Kidney capillary endothelial cell (primary cell): ENCODE measurements around the gene FIZ1.
A peak's percentile ranks its signal among the peaks of the same experiment; 100 is the strongest.
"Not testable (repeated sequence)": the region's sequence is repeated elsewhere in the genome, so short reads cannot be mapped to it uniquely, and the experiment has no call there.

ENCODE experiments used
- DNase-seq: peaks from one replicate; pipeline ENCODE4 v3.0.0-alpha.2; 2018; ENCODE audit warnings: low spot score

Gene FIZ1

GRCh38 chr19:55569477-55569876 lies 29.8 kb downstream of the FIZ1 start:
- not testable (repeated sequence) for DNase-seq

GRCh38 chr19:55567708-55568328 lies 31.5 kb downstream of the FIZ1 start:
- no peak for DNase-seq

- no peak for DNase-seq
Observed at GRCh38 chr19:55566823-55567222, 32.5 kb downstream of the FIZ1 start.

GRCh38 chr19:55563261-55563690 lies 36.0 kb downstream of the FIZ1 start:
- no peak for DNase-seq

GRCh38 chr19:55559684-55560083 lies 39.6 kb downstream of the FIZ1 start:
- no peak for DNase-seq

- DNase-seq: no peak
Observed at GRCh38 chr19:55554741-55555152, 44.6 kb downstream of the FIZ1 start.

- DNase-seq: no peak
Observed at GRCh38 chr19:55554302-55554701, 45.0 kb downstream of the FIZ1 start.

- no peak for DNase-seq
Observed at GRCh38 chr19:55553217-55554182, 45.8 kb downstream of the FIZ1 start.

- DNase-seq: no peak
Observed at GRCh38 chr19:55552620-55553019, 46.7 kb downstream of the FIZ1 start.

- DNase-seq: no peak
Observed at GRCh38 chr19:55552206-55552605, 47.1 kb downstream of the FIZ1 start.

- peak; percentile 48 for DNase-seq
Observed at GRCh38 chr19:55550321-55550650, 49.0 kb downstream of the FIZ1 start.

GRCh38 chr19:55549500-55550320 lies 49.6 kb downstream of the FIZ1 start:
- DNase-seq: peak; percentile 75

GRCh38 chr19:55546822-55547614 lies 52.3 kb downstream of the FIZ1 start:
- peak; percentile 67 for DNase-seq

- no peak for DNase-seq
Observed at GRCh38 chr19:55546011-55546410, 53.3 kb downstream of the FIZ1 start.

- no peak for DNase-seq
Observed at GRCh38 chr19:55545443-55545842, 53.9 kb downstream of the FIZ1 start, which contains the start of gene SBK3. Gene SBK3 (minus strand): TSS chr19:55545543. CDS start chr19:55545543, 0 bp downstream.

- DNase-seq: no peak
Observed at GRCh38 chr19:55544776-55545439, 54.4 kb downstream of the FIZ1 start.

GRCh38 chr19:55544014-55544413 lies 55.3 kb downstream of the FIZ1 start:
- no peak for DNase-seq

GRCh38 chr19:55543567-55543966 lies 55.8 kb downstream of the FIZ1 start:
- DNase-seq: no peak

- DNase-seq: no peak
Observed at GRCh38 chr19:55542292-55542855, 56.9 kb downstream of the FIZ1 start.
